Erythroblast (primary cell): Measurements from ENCODE around the gene PTAFR.
"Not testable (repeated sequence)": the region's sequence is repeated elsewhere in the genome, so short reads cannot be mapped to it uniquely, and the experiment has no call there.

Experiments used
- DNase-seq, 2 experiments: peaks; one replicate each; lab custom pipeline; 2025; lab: John Stamatoyannopoulos, UW
- GATA1 ChIP-seq: IDR thresholded peaks from 2 replicates; pipeline ENCODE4 v1.6.1; 2011; ENCODE audit warnings: low read depth, mild to moderate bottlenecking, control low read depth, low read length, moderate library complexity
- POLR2A ChIP-seq: IDR thresholded peaks from 2 replicates; pipeline ENCODE4 v1.6.1; 2011; ENCODE audit warnings: mild to moderate bottlenecking, low read length

PTAFR gene

GRCh38 chr1:28144203-28145135 is 32.0 kb downstream of the PTAFR start:
- TF ChIP-seq GATA1 = no peak
- no peak for TF ChIP-seq POLR2A
- DNase-seq = no peak

GRCh38 chr1:28143496-28144202 is 32.8 kb downstream of the PTAFR start:
- DNase-seq = no peak

GRCh38 chr1:28141685-28142084 is 34.8 kb downstream of the PTAFR start:
- DNase-seq = no peak
- TF ChIP-seq GATA1 (no peak), POLR2A (no peak)

More at GRCh38 chr1:28143496-28144202, 32.8 kb downstream of the PTAFR start:
- TF ChIP-seq GATA1 (no peak), POLR2A (no peak)

- DNase-seq = not testable (repeated sequence)
Measured at GRCh38 chr1:28139866-28140265, 36.6 kb downstream of the PTAFR start.

- TF ChIP-seq GATA1 (no peak), POLR2A (no peak)
- no peak for DNase-seq
Measured at GRCh38 chr1:28139025-28139712, 37.3 kb downstream of the PTAFR start.

GRCh38 chr1:28136922-28137613 is 39.4 kb downstream of the PTAFR start:
- no peak for TF ChIP-seq POLR2A
- no peak for TF ChIP-seq GATA1
- DNase-seq = no peak

- DNase-seq = no peak
- TF ChIP-seq POLR2A (no peak), GATA1 (no peak)
Measured at GRCh38 chr1:28136169-28136921, 40.1 kb downstream of the PTAFR start.

GRCh38 chr1:28135371-28136168 is 40.9 kb downstream of the PTAFR start:
- no peak for TF ChIP-seq POLR2A
- TF ChIP-seq GATA1 = no peak
- DNase-seq = no peak

- no peak for DNase-seq
- TF ChIP-seq GATA1 (no peak), POLR2A (no peak)
Measured at GRCh38 chr1:28134651-28135207, 41.8 kb downstream of the PTAFR start.

GRCh38 chr1:28132171-28133167 is 44.0 kb downstream of the PTAFR start:
- TF ChIP-seq GATA1 = no peak
- TF ChIP-seq POLR2A = no peak
- no peak for DNase-seq
